ENCODE data around the gene TIGD6.
A peak's percentile ranks its signal among the peaks of the same experiment; 100 is the strongest.

The TIGD6 gene

GRCh38 chr5:150016537-150016936 lies 16.1 kb upstream of the TIGD6 start:
- DNase-seq (ENCODE audit: low read depth in 2 of 2): no peak

GRCh38 chr5:150015415-150015814 lies 15.0 kb upstream of the TIGD6 start:
- no peak for DNase-seq (ENCODE audit: low read depth in 2 of 2)

- no peak for DNase-seq (ENCODE audit: low read depth in 2 of 2)
Observed at GRCh38 chr5:150014456-150014855, 14.0 kb upstream of the TIGD6 start.

- no peak for DNase-seq (ENCODE audit: low read depth in 2 of 2)
Observed at GRCh38 chr5:150013931-150014330, 13.5 kb upstream of the TIGD6 start.

- DNase-seq (ENCODE audit: low read depth in 2 of 2): no peak
Observed at GRCh38 chr5:150009671-150010387, 9.4 kb upstream of the TIGD6 start.

GRCh38 chr5:150007050-150007449 lies 6.6 kb upstream of the TIGD6 start:
- no peak for DNase-seq (ENCODE audit: low read depth in 2 of 2)

- no peak for DNase-seq (ENCODE audit: low read depth in 2 of 2)
Observed at GRCh38 chr5:150006318-150006717, 5.9 kb upstream of the TIGD6 start.

GRCh38 chr5:150001660-150002486 lies 1.4 kb upstream of the TIGD6 start:
- peak in 1 of 2 donors; percentile 22 for DNase-seq (ENCODE audit: low read depth in 2 of 2)

- DNase-seq (ENCODE audit: low read depth in 2 of 2): peak in 1 of 2 donors; percentile 8
Observed at GRCh38 chr5:150000990-150001659, 671 bp upstream of the TIGD6 start.

- no peak for DNase-seq (ENCODE audit: low read depth in 2 of 2)
Observed at GRCh38 chr5:149999866-150000255, 593 bp downstream of the TIGD6 start.

GRCh38 chr5:149999359-149999758 lies 1.1 kb downstream of the TIGD6 start:
- DNase-seq (ENCODE audit: low read depth in 2 of 2): no peak

- DNase-seq (ENCODE audit: low read depth in 2 of 2): no peak
Observed at GRCh38 chr5:149998281-149998680, 2.2 kb downstream of the TIGD6 start.

- no peak for DNase-seq (ENCODE audit: low read depth in 2 of 2)
Observed at GRCh38 chr5:149996205-149996890, 4.1 kb downstream of the TIGD6 start.

- DNase-seq (ENCODE audit: low read depth in 2 of 2): no peak
Observed at GRCh38 chr5:149995385-149996204, 4.9 kb downstream of the TIGD6 start.

GRCh38 chr5:149993471-149993870 lies 7.0 kb downstream of the TIGD6 start:
- no peak for DNase-seq (ENCODE audit: low read depth in 2 of 2)

- peak in 1 of 2 donors; percentile 38 for DNase-seq (ENCODE audit: low read depth in 2 of 2)
Observed at GRCh38 chr5:149990518-149991376, 9.7 kb downstream of the TIGD6 start.

GRCh38 chr5:149988126-149988525 lies 12.3 kb downstream of the TIGD6 start:
- DNase-seq (ENCODE audit: low read depth in 2 of 2): no peak

- no peak for DNase-seq (ENCODE audit: low read depth in 2 of 2)
Observed at GRCh38 chr5:149982505-149982904, 17.9 kb downstream of the TIGD6 start.

- no peak for DNase-seq (ENCODE audit: low read depth in 2 of 2)
Observed at GRCh38 chr5:149981206-149981605, 19.2 kb downstream of the TIGD6 start.

GRCh38 chr5:149979896-149980295 lies 20.6 kb downstream of the TIGD6 start:
- no peak for DNase-seq (ENCODE audit: low read depth in 2 of 2)
